AG09309 (cell line): ENCODE results near the gene GP9.

Experiments
- DNase-seq: peaks from one replicate; pipeline ENCODE4 v3.0.0-alpha.2; 2010; ENCODE audit warnings: low read depth
- H3K4me3 ChIP-seq: 2 replicates; pipeline ENCODE4 v1.5.1; 2011; ENCODE audit warnings: mild to moderate bottlenecking, low read depth, low read length, moderate library complexity; ENCODE audit not compliant: control insufficient read depth
- CTCF ChIP-seq: IDR thresholded peaks from 2 replicates; pipeline ENCODE4 v1.5.1; 2011; ENCODE audit warnings: mild to moderate bottlenecking, low read depth, low read length, inconsistent platforms; ENCODE audit not compliant: insufficient read depth, control insufficient read depth; ENCODE audit errors: missing control alignments

Gene GP9

GRCh38 chr3:129060276-129061022, at the start of gene GP9:
TSS of gene GP9 (plus strand) at chr3:129060779. CDS start at chr3:129061740, 961 bp downstream.
- H3K4me3 ChIP-seq = no peak within 1 kb of the TSS
- TF ChIP-seq CTCF = no peak
- no peak for DNase-seq

- DNase-seq = no peak
- no peak for TF ChIP-seq CTCF
- H3K4me3 ChIP-seq = no peak overlapping the region
Observed at GRCh38 chr3:129013491-129013891, 47.1 kb upstream of the GP9 start.

- H3K4me3 ChIP-seq = no peak overlapping the region
- DNase-seq = no peak
- TF ChIP-seq CTCF = no peak
Observed at GRCh38 chr3:129014148-129014547, 46.4 kb upstream of the GP9 start.

- TF ChIP-seq CTCF = no peak
- no peak for DNase-seq
- H3K4me3 ChIP-seq = no peak overlapping the region
Observed at GRCh38 chr3:129014793-129015345, 45.7 kb upstream of the GP9 start.

GRCh38 chr3:129015388-129016105, 45.0 kb upstream of the GP9 start:
- DNase-seq = no peak
- no peak overlapping the region for H3K4me3 ChIP-seq
- TF ChIP-seq CTCF = no peak

GRCh38 chr3:129016356-129016719, 44.2 kb upstream of the GP9 start:
- no peak overlapping the region for H3K4me3 ChIP-seq
- no peak for TF ChIP-seq CTCF
- no peak for DNase-seq
